OCI-LY7 (cell line): ENCODE results near the gene DPPA2. TPM values are rescaled to one million over a fixed set of nuclear protein-coding genes. Genes with fewer than 3 reads are reported as not detected.

Source experiments
- BruUV-seq: library from RNA; stranded (reverse); fragments of 400-500 nt; replicated peaks from 2 replicates; lab custom pipeline; 2021; lab: Mats Ljungman, UMichigan
- CTCF ChIA-PET: fragments of 300-600 bp; sonication (Branson Sonifier 250); formaldehyde crosslinking; loops from one replicate; lab custom pipeline; 2022; ENCODE audit warnings: antibody characterized with exemption; ENCODE audit not compliant: unreplicated experiment; lab: Charles Lee
- POLR2A ChIA-PET: fragments of 300-600 bp; sonication (Branson Sonifier 250); formaldehyde crosslinking; loops from one replicate; lab custom pipeline; 2022; ENCODE audit warnings: antibody characterized with exemption; lab: Charles Lee
- DNase-seq: peaks from one replicate; pipeline ENCODE4 v3.0.0-alpha.2; 2015; ENCODE audit warnings: low spot score
- H2AFZ ChIP-seq: fragments of 200-600 bp; sonication (generic), shearing (Covaris generic); 2 replicates; pipeline ENCODE4 v1.6.1; 2014; ENCODE audit warnings: mild to moderate bottlenecking, antibody characterized with exemption, low read length, moderate library complexity
- H3K27ac ChIP-seq: fragments of 200-600 bp; sonication (generic); 2 replicates; pipeline ENCODE4 v1.5.1; 2014; ENCODE audit warnings: mixed run types, low read depth, mild to moderate bottlenecking, moderate library complexity, low read length, inconsistent platforms; ENCODE audit not compliant: poor library complexity, severe bottlenecking
- H3K36me3 ChIP-seq: fragments of 200-600 bp; sonication (generic); 2 replicates; pipeline ENCODE4 v1.6.1; 2014; ENCODE audit warnings: mild to moderate bottlenecking, antibody characterized with exemption, low read length, moderate library complexity, mixed read lengths; ENCODE audit not compliant: insufficient read depth
- H3K4me1 ChIP-seq: fragments of 200-600 bp; sonication (generic); 2 replicates; pipeline ENCODE4 v1.5.1; 2014; ENCODE audit warnings: mild to moderate bottlenecking, low read length; ENCODE audit not compliant: insufficient read depth, poor library complexity, severe bottlenecking
- H3K4me2 ChIP-seq: fragments of 200-600 bp; sonication (generic); 2 replicates; pipeline ENCODE4 v1.6.1; 2014; ENCODE audit warnings: mild to moderate bottlenecking, low read length
- H3K4me3 ChIP-seq: fragments of 200-600 bp; sonication (generic); 2 replicates; pipeline ENCODE4 v1.5.1; 2014; ENCODE audit warnings: mild to moderate bottlenecking, low read depth, low read length; ENCODE audit not compliant: poor library complexity, severe bottlenecking
- H3K79me2 ChIP-seq: fragments of 200-600 bp; sonication (generic); 2 replicates; pipeline ENCODE4 v1.6.1; 2016; ENCODE audit warnings: low read depth, mild to moderate bottlenecking, low read length, moderate library complexity, mixed read lengths; ENCODE audit not compliant: insufficient read depth
- H3K9me2 ChIP-seq: fragments of 200-600 bp; sonication (generic); 2 replicates; pipeline ENCODE4 v1.6.1; 2016; ENCODE audit warnings: mild to moderate bottlenecking, low read length, mixed read lengths; ENCODE audit not compliant: insufficient read depth
- H3K9me3 ChIP-seq: fragments of 200-600 bp; sonication (generic); 2 replicates; pipeline ENCODE4 v1.6.1; 2014; ENCODE audit warnings: mild to moderate bottlenecking, mixed run types, low read length, mixed read lengths
- H4K20me1 ChIP-seq: fragments of 200-600 bp; sonication (generic); 2 replicates; pipeline ENCODE4 v1.6.1; 2014; ENCODE audit warnings: mild to moderate bottlenecking, antibody characterized with exemption, low read length, moderate library complexity, mixed read lengths; ENCODE audit not compliant: insufficient read depth
- EZH2phosphoT487 ChIP-seq: fragments of 200-600 bp; sonication (generic); IDR thresholded peaks from 2 replicates; pipeline ENCODE4 v1.6.1; 2018; ENCODE audit warnings: low read depth, borderline replicate concordance, mild to moderate bottlenecking, mixed run types, antibody characterized with exemption, low read length, moderate library complexity, mixed read lengths
- intact Hi-C: fragments of 100-400 bp; cut with micrococcal nuclease; formaldehyde crosslinking; loops from one replicate; pipeline ENCODE4 v1.10.0; 2022; ENCODE audit not compliant: unreplicated experiment
- small RNA-seq: library from RNA; depleted of rRNA; stranded (forward); fragments of <200 nt; gene quantifications from one replicate; pipeline ENCODE3, GENCODE V24; 2014
- total RNA-seq, 2 experiments: library from RNA; depleted of rRNA in 1 of 2; stranded (reverse); fragments of >200 nt in 1 of 2; shearing (Covaris generic) in 1 of 2; gene quantifications; 2 replicates each; pipeline ENCODE4 v1.2.3, GENCODE V29; 2014 to 2022
- TF ChIP-seq, protein P1 (sequence below): fragments of 200-600 bp; sonication (generic); conservative IDR thresholded peaks from 2 replicates; pipeline ENCODE4 v1.5.1; 2014; ENCODE audit warnings: mild to moderate bottlenecking, antibody characterized with exemption, low read length, moderate library complexity, mixed read lengths

Gene DPPA2
- total RNA-seq, 2 experiments from 2014 or later: not detected

DNA sequence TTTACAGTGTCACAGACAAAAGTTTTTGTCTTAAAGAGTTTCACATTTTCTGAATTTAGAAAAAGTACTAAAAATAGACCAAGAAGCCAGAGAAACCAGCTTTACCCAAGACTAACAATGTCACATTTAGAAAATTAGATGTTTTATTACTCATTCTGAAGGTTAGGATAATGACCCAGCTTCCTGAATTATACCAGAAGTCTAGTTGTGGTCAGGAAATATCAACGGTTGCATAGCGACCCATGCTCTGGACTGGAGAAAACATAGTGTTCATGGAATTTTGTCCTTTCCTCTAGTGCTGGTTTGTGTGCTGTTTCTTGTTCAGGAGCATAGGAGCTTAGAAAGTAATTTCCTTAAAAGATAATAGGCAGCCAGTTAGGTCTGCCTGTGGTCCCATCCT, 59.0 kb downstream of the DPPA2 start:
- no peak overlapping the region for H3K27ac ChIP-seq

DNA sequence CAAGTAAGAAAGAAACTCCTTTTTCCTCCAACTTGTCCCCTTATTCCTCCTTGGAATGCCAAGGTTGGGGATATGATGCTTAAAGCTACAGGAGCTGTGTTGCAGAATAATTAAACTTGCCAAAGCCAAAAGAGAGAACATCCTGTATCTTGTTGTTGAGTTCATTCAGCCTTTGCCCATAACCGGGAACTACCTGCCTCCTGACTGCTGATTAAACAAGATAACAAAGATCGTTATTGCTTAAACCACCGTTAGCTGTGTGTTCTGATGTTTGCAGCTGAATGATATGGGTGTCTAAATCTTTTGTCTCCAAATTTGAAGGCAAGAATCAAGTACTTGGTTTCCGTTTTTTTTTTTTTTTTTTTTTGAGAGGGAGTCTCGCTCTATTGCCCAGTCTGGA, 61.5 kb downstream of the DPPA2 start:
- Histone ChIP-seq H3K9me3 (no peaks in the 10 kb centered on the region), H3K9me2 (no peaks in the 10 kb centered on the region), H3K4me2 (no peak overlapping the region), H3K79me2 (no peaks in the 10 kb centered on the region), H3K4me3 (no peak overlapping the region), H2AFZ (no peak overlapping the region), H3K36me3 (no peaks in the 10 kb centered on the region), H4K20me1 (no peaks in the 10 kb centered on the region), H3K4me1 (no peaks in the 10 kb centered on the region), H3K27ac (no peak overlapping the region)
- no TSS peak for BruUV-seq
- TF ChIP-seq EZH2phosphoT487: no peak
- TF ChIP-seq, protein P1, sequence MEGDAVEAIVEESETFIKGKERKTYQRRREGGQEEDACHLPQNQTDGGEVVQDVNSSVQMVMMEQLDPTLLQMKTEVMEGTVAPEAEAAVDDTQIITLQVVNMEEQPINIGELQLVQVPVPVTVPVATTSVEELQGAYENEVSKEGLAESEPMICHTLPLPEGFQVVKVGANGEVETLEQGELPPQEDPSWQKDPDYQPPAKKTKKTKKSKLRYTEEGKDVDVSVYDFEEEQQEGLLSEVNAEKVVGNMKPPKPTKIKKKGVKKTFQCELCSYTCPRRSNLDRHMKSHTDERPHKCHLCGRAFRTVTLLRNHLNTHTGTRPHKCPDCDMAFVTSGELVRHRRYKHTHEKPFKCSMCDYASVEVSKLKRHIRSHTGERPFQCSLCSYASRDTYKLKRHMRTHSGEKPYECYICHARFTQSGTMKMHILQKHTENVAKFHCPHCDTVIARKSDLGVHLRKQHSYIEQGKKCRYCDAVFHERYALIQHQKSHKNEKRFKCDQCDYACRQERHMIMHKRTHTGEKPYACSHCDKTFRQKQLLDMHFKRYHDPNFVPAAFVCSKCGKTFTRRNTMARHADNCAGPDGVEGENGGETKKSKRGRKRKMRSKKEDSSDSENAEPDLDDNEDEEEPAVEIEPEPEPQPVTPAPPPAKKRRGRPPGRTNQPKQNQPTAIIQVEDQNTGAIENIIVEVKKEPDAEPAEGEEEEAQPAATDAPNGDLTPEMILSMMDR: no peak
- ChIA-PET CTCF (no interaction called here), POLR2A (interaction anchor here (0.7 kb wide), 1 partner anchor 43 kb away, joined by 4 read pairs; no protein-coding TSS in a partner anchor)
- intact Hi-C loops: no loop called here
- DNase-seq: no peak

More for the DNA sequence above, 59.0 kb downstream of the DPPA2 start:
- H3K36me3 ChIP-seq: no peaks in the 10 kb centered on the region
- H4K20me1 ChIP-seq: no peaks in the 10 kb centered on the region
- ChIA-PET CTCF (no interaction called here), POLR2A (no interaction called here)
- TF ChIP-seq, protein P1: no peak
- no peak for TF ChIP-seq EZH2phosphoT487
- BruUV-seq: no TSS peak
- intact Hi-C loops: no loop called here
- no peaks in the 10 kb centered on the region for H3K4me1 ChIP-seq
- DNase-seq: no peak
- H3K9me2 ChIP-seq: no peaks in the 10 kb centered on the region
- no peak overlapping the region for H3K4me3 ChIP-seq
- H2AFZ ChIP-seq: no peak overlapping the region
- H3K9me3 ChIP-seq: no peaks in the 10 kb centered on the region
- no peak overlapping the region for H3K4me2 ChIP-seq
- no peaks in the 10 kb centered on the region for H3K79me2 ChIP-seq

DNA sequence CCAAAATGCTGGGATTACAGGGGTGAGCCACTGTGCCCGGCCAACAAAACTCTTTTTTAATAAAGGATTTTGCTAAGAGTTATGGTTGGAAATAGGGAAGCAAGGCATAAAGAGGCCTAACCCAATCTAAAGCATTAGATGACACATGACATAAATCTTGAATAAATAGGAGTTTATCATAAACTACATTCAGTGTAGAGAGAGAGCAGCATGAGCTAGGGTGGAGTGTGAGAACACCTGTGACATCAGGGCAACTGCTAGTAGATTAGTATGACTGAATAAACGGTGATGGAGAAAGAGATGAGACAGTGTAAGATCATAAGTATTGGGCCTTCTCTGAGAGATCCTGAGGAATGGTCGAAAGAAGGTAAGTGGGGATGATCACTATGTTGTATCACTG, 63.7 kb downstream of the DPPA2 start:
- no peaks in the 10 kb centered on the region for H3K9me3 ChIP-seq
- intact Hi-C loops: no loop called here
- H3K4me1 ChIP-seq: no peaks in the 10 kb centered on the region
- BruUV-seq: no TSS peak
- TF ChIP-seq, protein P1: no peak
- no peak for TF ChIP-seq EZH2phosphoT487
- no peak for DNase-seq
- H3K9me2 ChIP-seq: no peaks in the 10 kb centered on the region
- ChIA-PET POLR2A (interaction anchor here (0.7 kb wide), 1 partner anchor 25 kb away, joined by 3 read pairs; no protein-coding TSS in a partner anchor), CTCF (no interaction called here)
- H3K4me2 ChIP-seq: no peak overlapping the region
- H3K36me3 ChIP-seq: no peaks in the 10 kb centered on the region
- H3K79me2 ChIP-seq: no peaks in the 10 kb centered on the region
- H2AFZ ChIP-seq: no peak overlapping the region
- H4K20me1 ChIP-seq: no peaks in the 10 kb centered on the region
- no peak overlapping the region for H3K27ac ChIP-seq
- H3K4me3 ChIP-seq: no peak overlapping the region

Small RNA genes lying within 50 kb of the gene (small RNA-seq; reads per million reads assigned to genes)
- gene AC124945.1: not detected
- gene RF00017: not detected

Other genes starting within 250 kb of the DPPA2 start
- not detected in 2 replicates for gene MORC1, start 198.4 kb downstream of the DPPA2 start, total RNA-seq (2014; rRNA removed; shearing (Covaris generic))
- not detected in 2 replicates for gene MORC1, start 198.4 kb downstream of the DPPA2 start, total RNA-seq (2022)
- gene C3orf85, start 179.8 kb downstream of the DPPA2 start, total RNA-seq (2014; rRNA removed; shearing (Covaris generic)): not detected in 2 replicates
- not detected in 2 replicates for gene C3orf85, start 179.8 kb downstream of the DPPA2 start, total RNA-seq (2022)
- gene DPPA4, start 21.0 kb upstream of the DPPA2 start, total RNA-seq (2014; rRNA removed; shearing (Covaris generic)): not detected in 2 replicates
- not detected in 2 replicates for gene DPPA4, start 21.0 kb upstream of the DPPA2 start, total RNA-seq (2022)